D721Med (cell line): ENCODE measurements around the gene BCAP31.
"Not testable (repeated sequence)": the region's sequence is repeated elsewhere in the genome, so short reads cannot be mapped to it uniquely, and the experiment has no call there.

Source experiments
- DNase-seq: peaks from one replicate; pipeline ENCODE4 v3.0.0; 2011; ENCODE audit warnings: low spot score; ENCODE audit not compliant: insufficient read length
- FAIRE-seq: peaks from 2 replicates; lab custom pipeline; 2011; peaks lifted over from hg19 to GRCh38; lab: Jason Lieb, UNC
- CTCF ChIP-seq: IDR thresholded peaks from 2 replicates; pipeline ENCODE4 v1.5.1; 2012; ENCODE audit warnings: mild to moderate bottlenecking, control low read depth; ENCODE audit not compliant: insufficient read depth; ENCODE audit errors: missing control alignments

BCAP31 gene

GRCh38 chrX:153686711-153687110 is 37.5 kb downstream of the BCAP31 start:
- no peak for TF ChIP-seq CTCF
- no peak for DNase-seq

GRCh38 chrX:153685751-153686696 is 38.2 kb downstream of the BCAP31 start:
- FAIRE-seq (no peak), DNase-seq (no peak)
- no peak for TF ChIP-seq CTCF

More at GRCh38 chrX:153686711-153687110, 37.5 kb downstream of the BCAP31 start:
- no peak for FAIRE-seq

GRCh38 chrX:153685156-153685536 is 39.0 kb downstream of the BCAP31 start:
- FAIRE-seq (no peak), DNase-seq (no peak)
- no peak for TF ChIP-seq CTCF

GRCh38 chrX:153684467-153685155 is 39.6 kb downstream of the BCAP31 start:
- DNase-seq (no peak), FAIRE-seq (no peak)
- no peak for TF ChIP-seq CTCF

GRCh38 chrX:153683486-153683885 is 40.7 kb downstream of the BCAP31 start:
- DNase-seq, FAIRE-seq: not testable (repeated sequence)

- TF ChIP-seq CTCF, result no peak
- FAIRE-seq (no peak), DNase-seq (no peak)
These were observed 43.0 kb downstream of the BCAP31 start for GRCh38 chrX:153681175-153681574.

GRCh38 chrX:153674219-153674851 is 49.9 kb downstream of the BCAP31 start:
- no peak for TF ChIP-seq CTCF
- DNase-seq (no peak), FAIRE-seq (no peak)
